Stimulated activated naive CD8-positive, alpha-beta T cell treated with anti-CD3 and anti-CD28 coated beads, Interleukin-15, amount 100 ng/mL, for 72 hours (primary cell): ENCODE measurements around the gene E2F6.

ENCODE experiments used
- ATAC-seq: fragments of 150-1000 bp; cut with Tn5 transposase; 2 replicates; pipeline ENCODE4 v1.10.0; 2021; ENCODE audit warnings: mild to moderate bottlenecking, moderate library complexity
- DNase-seq, 2 donors: peaks; one replicate each; pipeline ENCODE4 v3.0.0; 2021 to 2022
- H3K27ac Mint-ChIP-seq, 2 donors: one replicate each; pipeline ENCODE4 v1.8.0; 2022; ENCODE audit warnings: mild to moderate bottlenecking in 2 of 2, mixed read lengths in 2 of 2, moderate library complexity in 2 of 2
- H3K27me3 Mint-ChIP-seq: one replicate; pipeline ENCODE4 v1.8.0; 2022; ENCODE audit warnings: mixed read lengths
- H3K4me1 Mint-ChIP-seq: one replicate; pipeline ENCODE4 v1.8.0; 2022; ENCODE audit warnings: mild to moderate bottlenecking, mixed read lengths
- H3K4me3 Mint-ChIP-seq, 2 donors: one replicate each; pipeline ENCODE4 v1.8.0; 2022; ENCODE audit warnings: mild to moderate bottlenecking in 2 of 2, mixed read lengths in 2 of 2, moderate library complexity in 1 of 2
- H3K9me3 Mint-ChIP-seq, 2 donors: one replicate each; pipeline ENCODE4 v1.8.0; 2022; ENCODE audit warnings: mixed read lengths in 2 of 2

Gene E2F6

GRCh38 chr2:11499081-11499743 lies 33.3 kb upstream of the E2F6 start:
- ATAC-seq (no peak), DNase-seq (no peak)
- Mint-ChIP-seq H3K4me3 (no peak overlapping the region), H3K27ac (no peak overlapping the region), H3K4me1 (no peaks in the 10 kb centered on the region), H3K9me3 (no peaks in the 10 kb centered on the region), H3K27me3 (peaks cover 21% of the 10 kb centered on the region)

GRCh38 chr2:11498543-11499034 lies 32.6 kb upstream of the E2F6 start:
- DNase-seq (no peak), ATAC-seq (no peak)
- Mint-ChIP-seq H3K27ac (no peak overlapping the region), H3K9me3 (no peaks in the 10 kb centered on the region), H3K4me3 (no peak overlapping the region), H3K4me1 (no peaks in the 10 kb centered on the region), H3K27me3 (peaks cover 21% of the 10 kb centered on the region)

- no peaks in the 10 kb centered on the region for H3K4me1 Mint-ChIP-seq
- H3K27me3 Mint-ChIP-seq, result peaks cover 8% of the 10 kb centered on the region
- ATAC-seq, result no peak
- no peak for DNase-seq
- no peaks in the 10 kb centered on the region for H3K9me3 Mint-ChIP-seq
- H3K27ac Mint-ChIP-seq, result no peak overlapping the region
- H3K4me3 Mint-ChIP-seq, result no peak overlapping the region
Measured at GRCh38 chr2:11495844-11496681, 30.1 kb upstream of the E2F6 start.

GRCh38 chr2:11494310-11494709 lies 28.3 kb upstream of the E2F6 start:
- Mint-ChIP-seq H3K9me3 (no peaks in the 10 kb centered on the region), H3K27me3 (peaks cover 8% of the 10 kb centered on the region), H3K27ac (no peak overlapping the region), H3K4me1 (no peaks in the 10 kb centered on the region), H3K4me3 (no peak overlapping the region)
- no peak for DNase-seq
- ATAC-seq, result no peak

- Mint-ChIP-seq H3K27ac (no peak overlapping the region), H3K4me1 (no peaks in the 10 kb centered on the region), H3K27me3 (peaks cover 12% of the 10 kb centered on the region), H3K9me3 (no peaks in the 10 kb centered on the region), H3K4me3 (no peak overlapping the region)
- DNase-seq (no peak), ATAC-seq (no peak)
Measured at GRCh38 chr2:11493282-11493681, 27.3 kb upstream of the E2F6 start.

- Mint-ChIP-seq H3K27me3 (peaks cover 18% of the 10 kb centered on the region), H3K4me1 (no peaks in the 10 kb centered on the region), H3K27ac (no peak overlapping the region), H3K9me3 (no peaks in the 10 kb centered on the region), H3K4me3 (no peak overlapping the region)
- no peak for DNase-seq
- no peak for ATAC-seq
Measured at GRCh38 chr2:11492720-11493119, 26.8 kb upstream of the E2F6 start.

- Mint-ChIP-seq H3K27ac (no peak overlapping the region), H3K4me1 (no peaks in the 10 kb centered on the region), H3K27me3 (peaks cover 19% of the 10 kb centered on the region), H3K4me3 (no peak overlapping the region), H3K9me3 (no peaks in the 10 kb centered on the region)
- DNase-seq, result no peak
- ATAC-seq, result no peak
Measured at GRCh38 chr2:11492244-11492643, 26.3 kb upstream of the E2F6 start.

GRCh38 chr2:11491348-11491933 lies 25.5 kb upstream of the E2F6 start:
- DNase-seq, result no peak
- H3K9me3 Mint-ChIP-seq, result no peaks in the 10 kb centered on the region
- no peak overlapping the region for H3K4me3 Mint-ChIP-seq
- no peak for ATAC-seq
- peaks cover 20% of the 10 kb centered on the region for H3K27me3 Mint-ChIP-seq
- no peak overlapping the region for H3K27ac Mint-ChIP-seq
- H3K4me1 Mint-ChIP-seq, result no peaks in the 10 kb centered on the region

GRCh38 chr2:11490194-11490593 lies 24.2 kb upstream of the E2F6 start:
- ATAC-seq (no peak), DNase-seq (no peak)
- Mint-ChIP-seq H3K9me3 (no peaks in the 10 kb centered on the region), H3K27ac (no peak overlapping the region), H3K4me3 (no peak overlapping the region), H3K27me3 (peaks cover 32% of the 10 kb centered on the region), H3K4me1 (no peaks in the 10 kb centered on the region)

- peaks cover 39% of the 10 kb centered on the region for H3K27me3 Mint-ChIP-seq
- no peak overlapping the region for H3K4me3 Mint-ChIP-seq
- H3K4me1 Mint-ChIP-seq, result no peaks in the 10 kb centered on the region
- DNase-seq (no peak), ATAC-seq (no peak)
- no peak overlapping the region for H3K27ac Mint-ChIP-seq
- H3K9me3 Mint-ChIP-seq, result no peaks in the 10 kb centered on the region
Measured at GRCh38 chr2:11488809-11489208, 22.8 kb upstream of the E2F6 start.

GRCh38 chr2:11483806-11484617 lies 18.1 kb upstream of the E2F6 start:
- H3K4me1 Mint-ChIP-seq, result peaks cover 18% of the 10 kb centered on the region
- no peaks in the 10 kb centered on the region for H3K9me3 Mint-ChIP-seq
- no peak overlapping the region for H3K4me3 Mint-ChIP-seq
- no peak overlapping the region for H3K27ac Mint-ChIP-seq
- ATAC-seq (no peak), DNase-seq (no peak)
- H3K27me3 Mint-ChIP-seq, result peaks cover 77% of the 10 kb centered on the region

- Mint-ChIP-seq H3K27me3 (peaks cover 76% of the 10 kb centered on the region), H3K4me1 (peaks cover 18% of the 10 kb centered on the region)
Measured at GRCh38 chr2:11482473-11483035, 16.6 kb upstream of the E2F6 start.

GRCh38 chr2:11481789-11482472 lies 16.0 kb upstream of the E2F6 start:
- peaks cover 76% of the 10 kb centered on the region for H3K27me3 Mint-ChIP-seq

More at GRCh38 chr2:11482473-11483035, 16.6 kb upstream of the E2F6 start:
- Mint-ChIP-seq H3K27ac (no peak overlapping the region), H3K4me3 (no peak overlapping the region), H3K9me3 (no peaks in the 10 kb centered on the region)
- ATAC-seq, result peak; percentile 55
- DNase-seq, result no peak

GRCh38 chr2:11481426-11481788 lies 15.4 kb upstream of the E2F6 start:
- peak overlapping the region in 1 of 2 donors; percentile 32 for H3K4me3 Mint-ChIP-seq
- DNase-seq (no peak), ATAC-seq (no peak)
- peaks cover 18% of the 10 kb centered on the region for H3K4me1 Mint-ChIP-seq
- no peaks in the 10 kb centered on the region for H3K9me3 Mint-ChIP-seq
- H3K27ac Mint-ChIP-seq, result no peak overlapping the region
- peaks cover 74% of the 10 kb centered on the region for H3K27me3 Mint-ChIP-seq

More at GRCh38 chr2:11481789-11482472, 16.0 kb upstream of the E2F6 start:
- Mint-ChIP-seq H3K4me1 (peaks cover 18% of the 10 kb centered on the region), H3K9me3 (no peaks in the 10 kb centered on the region), H3K27ac (no peak overlapping the region), H3K4me3 (peak overlapping the region in 1 of 2 donors; percentile 27)
- DNase-seq, result no peak
- peak; percentile 22 for ATAC-seq

GRCh38 chr2:11480859-11481258 lies 14.9 kb upstream of the E2F6 start:
- DNase-seq (no peak), ATAC-seq (no peak)
- no peak overlapping the region for H3K4me3 Mint-ChIP-seq
- peaks cover 68% of the 10 kb centered on the region for H3K27me3 Mint-ChIP-seq
- H3K27ac Mint-ChIP-seq, result no peak overlapping the region
- peaks cover 18% of the 10 kb centered on the region for H3K4me1 Mint-ChIP-seq
- H3K9me3 Mint-ChIP-seq, result no peaks in the 10 kb centered on the region
